ENCODE measurements around the gene CCL4L2. TPM values are rescaled to one million over a fixed set of nuclear protein-coding genes. Genes with fewer than 3 reads are reported as not detected.
A peak's percentile ranks its signal among the peaks of the same experiment; 100 is the strongest.
"Not testable (repeated sequence)": the region's sequence is repeated elsewhere in the genome, so short reads cannot be mapped to it uniquely, and the experiment has no call there.

CCL4L2 gene
- total RNA-seq, 1 donor from 2014 or later = 2.6 TPM

DNA sequence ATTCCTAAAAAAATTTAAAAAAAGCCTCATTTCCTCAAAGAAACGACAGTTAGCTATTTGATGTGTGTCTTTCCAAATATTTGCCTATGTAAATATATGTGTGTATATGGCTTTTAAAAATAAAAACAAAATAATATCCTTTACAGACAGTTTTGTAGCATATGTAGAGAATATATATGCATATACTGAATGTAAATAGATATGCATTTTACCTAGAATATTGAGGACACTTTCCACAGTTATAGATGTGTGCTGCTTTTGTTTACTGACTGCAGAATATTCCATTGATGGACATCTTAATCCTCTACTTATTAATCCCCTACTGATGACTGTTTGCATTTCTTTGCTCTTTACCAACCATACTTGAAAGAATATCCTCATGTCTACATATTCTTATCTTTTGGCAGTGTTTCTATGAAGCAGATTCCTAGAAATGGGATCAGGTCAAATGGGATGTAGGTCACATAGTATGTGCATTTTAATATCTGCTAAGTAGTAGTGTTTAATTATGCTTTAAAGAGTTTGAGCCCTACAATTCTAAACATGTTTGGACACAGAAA, 17.6 kb upstream of the CCL4L2 start:
- peaks cover 7% of the 10 kb centered on the region for H3K4me1 ChIP-seq
- H3K4me3 ChIP-seq = no peak overlapping the region
- no peak for DNase-seq
- no peaks in the 10 kb centered on the region for H3K36me3 ChIP-seq
- TF ChIP-seq, protein P1, sequence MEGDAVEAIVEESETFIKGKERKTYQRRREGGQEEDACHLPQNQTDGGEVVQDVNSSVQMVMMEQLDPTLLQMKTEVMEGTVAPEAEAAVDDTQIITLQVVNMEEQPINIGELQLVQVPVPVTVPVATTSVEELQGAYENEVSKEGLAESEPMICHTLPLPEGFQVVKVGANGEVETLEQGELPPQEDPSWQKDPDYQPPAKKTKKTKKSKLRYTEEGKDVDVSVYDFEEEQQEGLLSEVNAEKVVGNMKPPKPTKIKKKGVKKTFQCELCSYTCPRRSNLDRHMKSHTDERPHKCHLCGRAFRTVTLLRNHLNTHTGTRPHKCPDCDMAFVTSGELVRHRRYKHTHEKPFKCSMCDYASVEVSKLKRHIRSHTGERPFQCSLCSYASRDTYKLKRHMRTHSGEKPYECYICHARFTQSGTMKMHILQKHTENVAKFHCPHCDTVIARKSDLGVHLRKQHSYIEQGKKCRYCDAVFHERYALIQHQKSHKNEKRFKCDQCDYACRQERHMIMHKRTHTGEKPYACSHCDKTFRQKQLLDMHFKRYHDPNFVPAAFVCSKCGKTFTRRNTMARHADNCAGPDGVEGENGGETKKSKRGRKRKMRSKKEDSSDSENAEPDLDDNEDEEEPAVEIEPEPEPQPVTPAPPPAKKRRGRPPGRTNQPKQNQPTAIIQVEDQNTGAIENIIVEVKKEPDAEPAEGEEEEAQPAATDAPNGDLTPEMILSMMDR (IDR thresholded peaks at IDR 0.05) = no peak
- intact Hi-C loops (cut with DNase I) = no loop called here
- no peak for ATAC-seq
- peaks cover 3% of the 10 kb centered on the region for H3K27me3 ChIP-seq (ENCODE audit: low read depth)
- no peaks in the 10 kb centered on the region for H3K9me3 ChIP-seq
- H3K27ac ChIP-seq = no peak overlapping the region

DNA sequence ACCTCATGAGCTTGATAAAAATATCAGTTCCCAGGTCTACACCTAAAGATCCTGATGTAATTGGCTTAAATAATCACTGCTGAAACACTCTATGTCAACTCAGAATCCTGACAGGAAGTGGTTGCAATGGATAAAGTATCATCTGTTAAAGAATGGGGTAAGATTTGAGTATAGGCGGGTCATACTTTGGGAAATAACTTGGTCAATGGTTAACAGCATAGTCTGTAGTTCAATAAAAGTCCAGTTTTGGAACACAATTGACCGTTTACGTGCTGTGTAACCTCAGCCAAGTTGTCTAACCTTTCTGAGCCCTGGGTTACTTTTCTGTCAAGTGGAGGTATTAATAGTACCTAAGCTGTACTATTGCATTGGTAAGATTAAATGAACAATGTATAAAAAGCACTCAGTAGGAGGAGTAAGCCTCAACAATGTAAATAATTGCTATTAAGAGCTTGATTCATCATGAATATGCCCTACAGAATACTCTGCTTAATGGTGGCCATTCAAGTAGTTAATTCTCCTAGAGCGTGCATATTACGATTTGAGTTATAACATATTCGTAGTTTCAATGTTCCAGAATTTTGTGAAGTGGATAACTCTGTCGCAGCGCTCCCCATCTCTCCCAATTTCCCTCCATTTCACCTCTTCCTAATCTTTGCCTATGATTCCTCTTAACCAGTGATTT, 16.6 kb upstream of the CCL4L2 start:
- ATAC-seq; DNase-seq; H3K4me1 ChIP-seq; H3K36me3 ChIP-seq; H3K9me3 ChIP-seq; H3K27ac ChIP-seq; H3K27me3 ChIP-seq (ENCODE audit: low read depth); H3K4me3 ChIP-seq; intact Hi-C loops (cut with DNase I): not testable (repeated sequence)

DNA sequence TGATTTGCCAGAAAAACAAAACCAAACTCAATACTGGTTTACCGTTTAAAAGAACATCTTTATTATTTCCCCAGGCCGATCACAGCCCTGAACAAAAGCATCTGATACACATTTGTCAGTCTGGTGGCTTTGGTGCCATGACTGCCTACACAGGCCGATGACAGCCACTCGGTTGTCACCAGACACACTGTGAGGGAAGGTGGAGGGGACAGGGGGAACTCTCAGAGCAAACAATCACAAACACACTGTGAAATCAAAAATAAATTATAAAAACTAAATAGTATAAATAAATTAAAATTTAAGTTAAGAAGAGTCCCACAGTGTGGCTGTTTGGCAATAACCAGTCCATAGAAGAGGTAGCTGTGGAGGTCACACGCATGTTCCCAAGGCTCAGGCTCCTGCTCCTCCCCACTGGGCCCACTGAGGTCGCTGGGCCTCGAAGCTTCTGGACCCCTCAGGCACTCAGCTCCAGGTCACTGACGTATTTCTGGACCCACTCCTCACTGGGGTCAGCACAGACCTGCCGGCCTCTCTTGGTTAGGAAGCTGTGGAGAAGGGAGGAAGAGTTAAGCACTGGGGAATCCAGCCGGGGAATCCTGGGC, 15.9 kb upstream of the CCL4L2 start:
- H3K9me3 ChIP-seq; H3K27ac ChIP-seq; H3K27me3 ChIP-seq (ENCODE audit: low read depth); intact Hi-C loops (cut with DNase I); DNase-seq; H3K4me1 ChIP-seq; ATAC-seq; H3K36me3 ChIP-seq; H3K4me3 ChIP-seq: not testable (repeated sequence)

DNA sequence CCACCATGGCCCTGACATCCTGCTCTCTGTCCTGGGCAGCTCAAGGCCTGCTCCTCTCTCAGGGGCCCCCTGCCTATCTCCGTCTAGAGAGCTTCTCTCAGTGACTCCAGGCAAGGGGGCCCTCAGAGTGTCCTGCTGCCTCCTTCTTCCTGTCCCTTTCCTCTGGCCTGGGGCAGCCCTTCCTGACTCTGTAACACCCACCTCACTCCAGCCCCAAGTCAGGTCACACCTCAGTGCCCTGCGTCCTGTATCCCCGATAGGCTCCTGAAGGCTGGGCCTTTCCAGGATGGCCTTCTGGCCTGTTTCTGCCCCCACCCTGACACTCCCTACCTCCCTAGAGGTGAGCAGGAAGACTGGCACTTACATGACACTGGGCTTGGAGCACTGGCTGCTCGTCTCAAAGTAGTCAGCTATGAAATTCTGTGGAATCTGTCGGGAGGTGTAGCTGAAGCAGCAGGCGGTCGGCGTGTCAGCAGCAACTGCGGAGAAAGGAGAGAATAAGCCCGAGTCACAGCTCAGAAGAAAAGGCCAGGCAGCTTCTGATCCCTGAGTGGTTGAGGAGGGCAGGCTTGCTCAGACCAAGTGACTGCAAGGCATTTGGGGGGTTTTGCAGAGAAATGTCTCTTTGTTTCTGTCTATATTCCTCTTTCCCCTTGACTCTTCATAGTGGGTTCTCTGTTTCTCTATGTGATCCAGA, 15.3 kb upstream of the CCL4L2 start:
- DNase-seq (no peak), ATAC-seq (no peak)
- H3K4me3 ChIP-seq = no peak overlapping the region
- H3K9me3 ChIP-seq = no peaks in the 10 kb centered on the region
- H3K27ac ChIP-seq = no peak overlapping the region
- peaks cover 7% of the 10 kb centered on the region for H3K4me1 ChIP-seq
- intact Hi-C loops (cut with DNase I) = no loop called here
- H3K36me3 ChIP-seq = no peaks in the 10 kb centered on the region
- TF ChIP-seq, protein P1 (IDR thresholded peaks at IDR 0.05) = no peak
- peaks cover 3% of the 10 kb centered on the region for H3K27me3 ChIP-seq (ENCODE audit: low read depth)

DNA sequence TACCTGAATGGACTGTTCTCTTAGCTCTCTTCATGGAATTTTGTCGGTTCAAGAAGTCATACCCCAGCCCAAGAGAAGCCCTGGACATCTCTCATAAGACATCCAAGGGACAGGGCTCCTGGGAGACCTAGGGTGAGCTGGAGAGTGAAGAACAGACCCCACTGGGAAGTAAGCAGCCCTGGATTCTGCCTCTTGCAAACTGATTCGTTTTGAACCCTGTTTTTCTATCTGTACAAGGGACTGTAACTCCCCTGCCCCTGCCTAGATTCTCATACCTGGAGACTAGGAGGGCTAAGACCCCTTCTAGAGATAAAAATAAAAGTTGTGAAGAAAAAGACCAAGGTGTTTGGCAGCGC, 14.8 kb upstream of the CCL4L2 start:
- TF ChIP-seq, protein P1 (IDR thresholded peaks at IDR 0.05) = no peak
- ATAC-seq = no peak
- Histone ChIP-seq H3K9me3 (no peaks in the 10 kb centered on the region), H3K36me3 (no peaks in the 10 kb centered on the region), H3K27ac (no peak overlapping the region), H3K4me3 (no peak overlapping the region), H3K27me3 (ENCODE audit: low read depth) (peaks cover 3% of the 10 kb centered on the region), H3K4me1 (peaks cover 7% of the 10 kb centered on the region)
- no peak for DNase-seq
- intact Hi-C loops (cut with DNase I) = no loop called here

DNA sequence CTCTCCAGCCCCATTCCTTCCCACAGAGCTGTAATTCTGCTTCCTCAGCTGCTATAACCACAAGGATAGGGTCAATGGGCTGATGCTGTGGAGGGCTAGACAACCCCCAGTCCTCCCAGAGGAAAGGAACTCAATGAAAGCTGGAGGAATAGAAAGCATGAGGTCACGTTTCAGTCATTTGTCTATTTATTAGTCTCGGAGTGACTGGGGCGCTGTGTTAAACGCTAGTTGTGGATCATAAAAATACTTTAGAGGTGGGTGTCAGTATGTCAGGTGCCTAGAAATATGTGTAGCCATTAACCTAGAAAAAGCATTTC, 13.5 kb upstream of the CCL4L2 start:
- H3K27me3 ChIP-seq (ENCODE audit: low read depth) = peaks cover 3% of the 10 kb centered on the region
- no peaks in the 10 kb centered on the region for H3K36me3 ChIP-seq
- peak in 1 of 2 donors; percentile 45 for ATAC-seq
- H3K9me3 ChIP-seq = no peaks in the 10 kb centered on the region
- no peak overlapping the region for H3K4me3 ChIP-seq
- no peak overlapping the region for H3K27ac ChIP-seq
- TF ChIP-seq, protein P1 (IDR thresholded peaks at IDR 0.05) = no peak
- DNase-seq = no peak
- intact Hi-C loops (cut with DNase I) = no loop called here
- peaks cover 2% of the 10 kb centered on the region for H3K4me1 ChIP-seq
